Nephron (organoid): ENCODE results near the gene BIRC5.
A peak's percentile ranks its signal among the peaks of the same experiment; 100 is the strongest.

ENCODE experiments used
- H3K27ac Mint-ChIP-seq, 3 experiments: 2 replicates each; pipeline ENCODE4 v1.8.0; 2020; ENCODE audit warnings: mixed read lengths in 3 of 3, mild to moderate bottlenecking in 2 of 3, moderate library complexity in 1 of 3
- H3K27me3 Mint-ChIP-seq: 2 replicates; pipeline ENCODE4 v1.8.0; 2021; ENCODE audit warnings: low read depth, mild to moderate bottlenecking, moderate library complexity, mixed read lengths
- H3K36me3 Mint-ChIP-seq: 2 replicates; pipeline ENCODE4 v1.8.0; 2020; ENCODE audit warnings: low read depth, mixed read lengths
- H3K4me1 Mint-ChIP-seq: 2 replicates; pipeline ENCODE4 v1.8.0; 2020; ENCODE audit warnings: mixed read lengths
- H3K4me3 Mint-ChIP-seq, 3 experiments: 2 replicates each; pipeline ENCODE4 v1.8.0; 2020; ENCODE audit warnings: mild to moderate bottlenecking in 3 of 3, mixed read lengths in 3 of 3, moderate library complexity in 2 of 3
- H3K9me3 Mint-ChIP-seq: 2 replicates; pipeline ENCODE4 v1.8.0; 2020; ENCODE audit warnings: mixed read lengths
- CTCF ChIP-seq, 3 experiments: fragments of 200-600 bp; sonication (generic); IDR thresholded peaks; one replicate each; pipeline ENCODE4 v1.5.0; 2021; ENCODE audit warnings: antibody characterized with exemption in 3 of 3; ENCODE audit not compliant: unreplicated experiment in 3 of 3

The BIRC5 gene

GRCh38 chr17:78268951-78269905 is 55.2 kb downstream of the BIRC5 start:
- peak overlapping the region; percentile 70 to 81 (median 80) for H3K4me3 Mint-ChIP-seq
- no peaks in the 10 kb centered on the region for H3K9me3 Mint-ChIP-seq
- H3K27ac Mint-ChIP-seq = peak overlapping the region; percentile 93 to 97 (median 94)
- H3K27me3 Mint-ChIP-seq = peaks cover 7% of the 10 kb centered on the region
- H3K36me3 Mint-ChIP-seq = no peaks in the 10 kb centered on the region
- no peak for TF ChIP-seq CTCF (IDR thresholded peaks at IDR 0.05; ENCODE audit: unreplicated experiment in 3 of 3)
- H3K4me1 Mint-ChIP-seq = peaks cover 63% of the 10 kb centered on the region

DNA sequence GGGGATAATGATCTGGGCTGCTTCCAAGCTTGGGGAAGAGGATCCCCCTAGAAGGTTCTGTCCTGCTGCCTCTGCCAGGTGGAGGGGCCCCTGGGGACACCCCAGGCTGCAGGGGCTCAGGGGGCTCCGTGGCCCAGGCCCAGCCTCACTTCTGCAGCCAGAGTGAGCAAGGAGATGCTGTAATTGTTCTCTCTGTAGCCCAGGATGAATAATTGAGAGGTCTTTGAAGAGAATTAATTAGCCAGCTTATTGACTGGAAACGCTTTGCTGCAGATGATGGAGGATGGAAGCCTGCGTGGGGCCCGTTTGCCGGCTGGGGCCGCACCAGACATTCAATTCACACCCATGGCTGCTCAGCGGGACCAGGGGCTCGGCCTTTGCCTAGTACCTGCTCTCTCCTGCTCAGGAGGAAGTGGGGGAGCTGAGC is 55.9 kb downstream of the BIRC5 start:
- no peak for TF ChIP-seq CTCF (IDR thresholded peaks at IDR 0.05; ENCODE audit: unreplicated experiment in 3 of 3)
- Mint-ChIP-seq H3K9me3 (no peaks in the 10 kb centered on the region), H3K36me3 (no peaks in the 10 kb centered on the region), H3K27ac (peak overlapping the region; percentile 93 to 97 (median 94)), H3K27me3 (peaks cover 7% of the 10 kb centered on the region), H3K4me3 (peak overlapping the region; percentile 65 to 80 (median 66)), H3K4me1 (peaks cover 55% of the 10 kb centered on the region)

- H3K9me3 Mint-ChIP-seq = no peaks in the 10 kb centered on the region
- peaks cover 51% of the 10 kb centered on the region for H3K4me1 Mint-ChIP-seq
- H3K4me3 Mint-ChIP-seq = no peak overlapping the region
- H3K36me3 Mint-ChIP-seq = no peaks in the 10 kb centered on the region
- H3K27me3 Mint-ChIP-seq = peaks cover 7% of the 10 kb centered on the region
- peak overlapping the region; percentile 73 to 79 (median 77) for H3K27ac Mint-ChIP-seq
- TF ChIP-seq CTCF (IDR thresholded peaks at IDR 0.05; ENCODE audit: unreplicated experiment in 3 of 3) = no peak
Measured at GRCh38 chr17:78271419-78272170, 57.5 kb downstream of the BIRC5 start.

DNA sequence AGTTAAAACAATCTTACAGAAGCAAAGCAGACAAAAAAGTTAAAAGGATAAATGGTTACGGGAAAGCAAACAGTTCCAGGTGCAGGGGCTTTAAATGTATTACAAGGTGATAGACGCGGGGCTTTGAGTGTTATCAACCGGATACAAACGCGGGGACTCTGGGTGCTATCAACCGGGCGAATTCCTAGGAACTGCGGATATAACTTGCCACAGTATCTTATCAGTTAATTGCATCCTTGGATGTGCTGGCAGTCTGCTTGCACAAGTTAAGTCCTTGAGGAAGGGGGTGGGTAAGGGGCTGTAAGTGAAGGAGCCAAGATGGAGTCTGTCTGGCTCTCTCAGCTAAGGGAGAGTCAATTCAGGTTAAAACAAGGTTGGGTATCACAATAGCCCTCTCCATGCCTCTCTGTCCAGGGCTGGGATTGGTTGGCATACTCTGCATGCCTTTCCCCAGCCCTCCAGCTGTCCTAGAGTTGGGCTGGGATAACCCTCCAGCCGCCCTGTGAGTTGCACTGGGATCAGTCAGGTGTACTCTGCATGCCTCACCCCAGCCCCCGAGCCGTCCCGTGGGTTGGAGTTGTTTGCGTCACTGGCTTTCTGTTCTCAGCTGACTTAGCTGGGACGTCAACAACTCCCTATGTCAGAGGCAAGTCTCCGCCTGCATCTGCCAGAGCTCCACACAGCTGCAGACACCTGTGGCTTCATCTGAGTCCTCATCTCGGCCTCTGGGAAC is 58.3 kb downstream of the BIRC5 start:
- peak overlapping the region in 2 of 3 experiments; percentile 15 to 30 for H3K4me3 Mint-ChIP-seq
- no peak for TF ChIP-seq CTCF (IDR thresholded peaks at IDR 0.05; ENCODE audit: unreplicated experiment in 3 of 3)
- H3K9me3 Mint-ChIP-seq = no peaks in the 10 kb centered on the region
- H3K27ac Mint-ChIP-seq = peak overlapping the region; percentile 73 to 79 (median 77)
- peaks cover 44% of the 10 kb centered on the region for H3K4me1 Mint-ChIP-seq
- no peaks in the 10 kb centered on the region for H3K36me3 Mint-ChIP-seq
- peaks cover 7% of the 10 kb centered on the region for H3K27me3 Mint-ChIP-seq

DNA sequence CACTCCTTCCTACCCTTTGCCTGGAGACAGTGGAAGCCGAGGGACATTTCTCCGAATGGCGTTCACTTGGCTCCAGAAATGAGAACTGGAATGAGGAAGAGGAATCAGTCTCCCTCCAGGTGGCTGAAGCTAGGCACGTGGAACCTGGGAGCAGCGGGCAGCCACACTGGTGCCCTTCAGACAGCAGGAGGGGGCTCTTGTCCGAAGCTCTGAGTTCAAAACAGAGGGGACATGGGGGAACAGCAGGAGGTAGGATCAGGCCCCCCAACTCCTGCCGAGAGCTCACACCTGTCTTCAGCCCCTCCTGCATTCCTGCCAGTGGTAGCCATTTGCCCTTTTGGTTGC is 58.8 kb downstream of the BIRC5 start:
- Mint-ChIP-seq H3K27me3 (peaks cover 7% of the 10 kb centered on the region), H3K4me1 (peaks cover 38% of the 10 kb centered on the region), H3K4me3 (peak overlapping the region in 2 of 3 experiments; percentile 15 to 30), H3K36me3 (no peaks in the 10 kb centered on the region), H3K27ac (peak overlapping the region; percentile 73 to 79 (median 77)), H3K9me3 (no peaks in the 10 kb centered on the region)
- no peak for TF ChIP-seq CTCF (IDR thresholded peaks at IDR 0.05; ENCODE audit: unreplicated experiment in 3 of 3)
